Measurements from ENCODE around the gene HPCAL1.

- no peak for TF ChIP-seq POLR2A (IDR thresholded peaks at IDR 0.05)
- TF ChIP-seq, protein P1, sequence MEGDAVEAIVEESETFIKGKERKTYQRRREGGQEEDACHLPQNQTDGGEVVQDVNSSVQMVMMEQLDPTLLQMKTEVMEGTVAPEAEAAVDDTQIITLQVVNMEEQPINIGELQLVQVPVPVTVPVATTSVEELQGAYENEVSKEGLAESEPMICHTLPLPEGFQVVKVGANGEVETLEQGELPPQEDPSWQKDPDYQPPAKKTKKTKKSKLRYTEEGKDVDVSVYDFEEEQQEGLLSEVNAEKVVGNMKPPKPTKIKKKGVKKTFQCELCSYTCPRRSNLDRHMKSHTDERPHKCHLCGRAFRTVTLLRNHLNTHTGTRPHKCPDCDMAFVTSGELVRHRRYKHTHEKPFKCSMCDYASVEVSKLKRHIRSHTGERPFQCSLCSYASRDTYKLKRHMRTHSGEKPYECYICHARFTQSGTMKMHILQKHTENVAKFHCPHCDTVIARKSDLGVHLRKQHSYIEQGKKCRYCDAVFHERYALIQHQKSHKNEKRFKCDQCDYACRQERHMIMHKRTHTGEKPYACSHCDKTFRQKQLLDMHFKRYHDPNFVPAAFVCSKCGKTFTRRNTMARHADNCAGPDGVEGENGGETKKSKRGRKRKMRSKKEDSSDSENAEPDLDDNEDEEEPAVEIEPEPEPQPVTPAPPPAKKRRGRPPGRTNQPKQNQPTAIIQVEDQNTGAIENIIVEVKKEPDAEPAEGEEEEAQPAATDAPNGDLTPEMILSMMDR (IDR thresholded peaks at IDR 0.05): no peak
These were observed 36.5 kb upstream of the HPCAL1 start for GRCh38 chr2:10266133-10266620.

Data from lower leg skin (tissue), 3 donors.